ENCODE data around the gene CMTM3.

The CMTM3 gene

GRCh38 chr16:66662445-66663194 is 58.1 kb downstream of the CMTM3 start:
- no peak for DNase-seq (ENCODE audit: low read depth)

Data from activated T-cell treated with anti-CD3 and anti-CD28 coated beads for 48 hours (primary cell).